ENCODE data around the gene CCL24.
"Not testable (repeated sequence)": the region's sequence is repeated elsewhere in the genome, so short reads cannot be mapped to it uniquely, and the experiment has no call there.

The CCL24 gene

GRCh38 chr7:75818472-75818871, 4.9 kb upstream of the CCL24 start:
- DNase-seq = no peak

GRCh38 chr7:75817116-75817515, 3.5 kb upstream of the CCL24 start:
- no peak for DNase-seq

- no peak for DNase-seq
Measured at GRCh38 chr7:75815418-75816064, 1.9 kb upstream of the CCL24 start.

GRCh38 chr7:75814407-75814947, 871 bp upstream of the CCL24 start:
- DNase-seq = no peak

- no peak for DNase-seq
Measured at GRCh38 chr7:75813084-75813483, 522 bp downstream of the CCL24 start.

GRCh38 chr7:75811894-75812678, 1.5 kb downstream of the CCL24 start:
- DNase-seq = no peak

- no peak for DNase-seq
Measured at GRCh38 chr7:75809396-75809795, 4.2 kb downstream of the CCL24 start.

GRCh38 chr7:75808106-75808505, 5.5 kb downstream of the CCL24 start:
- no peak for DNase-seq

- DNase-seq = no peak
Measured at GRCh38 chr7:75807452-75807851, 6.2 kb downstream of the CCL24 start.

- DNase-seq = no peak
Measured at GRCh38 chr7:75806560-75807307, 6.9 kb downstream of the CCL24 start.

GRCh38 chr7:75804705-75805104, 8.9 kb downstream of the CCL24 start:
- DNase-seq = no peak

- no peak for DNase-seq
Measured at GRCh38 chr7:75804004-75804403, 9.6 kb downstream of the CCL24 start.

- no peak for DNase-seq
Measured at GRCh38 chr7:75802552-75802821, 11.1 kb downstream of the CCL24 start.

GRCh38 chr7:75798770-75799169, 14.8 kb downstream of the CCL24 start:
- no peak for DNase-seq

- no peak for DNase-seq
Measured at GRCh38 chr7:75796420-75796819, 17.2 kb downstream of the CCL24 start.

GRCh38 chr7:75795831-75796285, 17.7 kb downstream of the CCL24 start:
- DNase-seq = no peak

- no peak for DNase-seq
Measured at GRCh38 chr7:75793676-75794075, 19.9 kb downstream of the CCL24 start.

- not testable (repeated sequence) for DNase-seq
Measured at GRCh38 chr7:75792567-75792966, 21.0 kb downstream of the CCL24 start.

GRCh38 chr7:75789361-75789924, 24.2 kb downstream of the CCL24 start:
- DNase-seq = no peak

GRCh38 chr7:75788154-75788847, 25.3 kb downstream of the CCL24 start:
- not testable (repeated sequence) for DNase-seq

- DNase-seq = not testable (repeated sequence)
Measured at GRCh38 chr7:75783058-75783457, 30.5 kb downstream of the CCL24 start.

GRCh38 chr7:75780647-75781273, 32.8 kb downstream of the CCL24 start:
- not testable (repeated sequence) for DNase-seq
